ENCODE results near the gene BCL2. TPM values are rescaled to one million over a fixed set of nuclear protein-coding genes. Genes with fewer than 3 reads are reported as not detected.

The BCL2 gene
- total and polyA plus RNA-seq, 9 of the 15 experiments (the other 6 are each of a cell fraction or from before 2014, with no cell fraction given), result 0.10 to 1.1 (median 0.65) TPM

DNA sequence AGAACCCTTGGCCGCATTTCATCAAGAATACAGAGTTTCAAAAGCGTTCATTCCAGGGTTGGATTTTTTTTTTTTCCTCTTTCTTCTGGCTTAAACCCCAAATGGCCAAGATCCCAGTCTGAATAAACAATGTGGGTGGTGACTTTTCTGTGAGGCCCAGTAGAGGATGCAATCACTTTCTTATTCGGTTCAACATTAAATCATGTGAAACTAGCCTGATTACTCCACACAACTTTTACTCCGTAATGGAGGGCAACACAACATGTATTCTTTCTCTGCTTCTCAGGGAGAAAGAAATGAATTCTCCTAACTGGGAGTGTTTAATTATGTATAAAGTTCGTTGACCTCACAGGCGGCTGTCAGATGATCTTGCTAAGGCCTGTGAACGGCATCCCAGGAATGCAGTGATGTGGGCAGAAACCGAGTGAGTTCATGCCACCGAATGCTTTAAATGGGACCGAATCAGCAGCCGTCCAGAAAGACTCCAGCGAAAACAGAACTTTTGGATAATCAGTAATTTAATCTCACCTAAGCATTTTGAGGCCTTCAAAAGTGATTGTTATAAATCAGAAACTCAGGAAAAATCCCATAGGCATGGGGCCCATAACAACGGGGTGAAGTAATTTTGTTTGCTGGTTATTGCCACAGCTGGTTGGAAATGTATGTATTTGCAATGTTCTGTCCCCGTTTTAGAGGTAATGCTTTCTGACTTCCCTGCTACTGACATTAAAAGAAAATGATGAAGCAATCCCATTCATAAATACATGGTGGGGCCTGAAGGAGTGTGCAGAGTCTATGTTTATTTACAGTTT, 81.5 kb downstream of the BCL2 start (continued):
- TF ChIP-seq UBTF (IDR thresholded peaks at IDR 0.05; ENCODE audit: borderline replicate concordance in 1 of 2, low read depth in 2 of 2, low read length in 2 of 2) (no peak), ZHX1 (conservative IDR thresholded peaks at IDR 0.05; ENCODE audit: low read length) (no peak), ZSCAN29 (IDR thresholded peaks at IDR 0.05) (no peak)

All from K562 (cell line).